ENCODE results near the gene SPOP. TPM values are rescaled to one million over a fixed set of nuclear protein-coding genes. Genes with fewer than 3 reads are reported as not detected.
A peak's percentile ranks its signal among the peaks of the same experiment; 100 is the strongest.
"Not testable (repeated sequence)": the region's sequence is repeated elsewhere in the genome, so short reads cannot be mapped to it uniquely, and the experiment has no call there.

Gene SPOP
- total RNA-seq, 1 donor from 2014 or later, result 58.0 TPM

DNA sequence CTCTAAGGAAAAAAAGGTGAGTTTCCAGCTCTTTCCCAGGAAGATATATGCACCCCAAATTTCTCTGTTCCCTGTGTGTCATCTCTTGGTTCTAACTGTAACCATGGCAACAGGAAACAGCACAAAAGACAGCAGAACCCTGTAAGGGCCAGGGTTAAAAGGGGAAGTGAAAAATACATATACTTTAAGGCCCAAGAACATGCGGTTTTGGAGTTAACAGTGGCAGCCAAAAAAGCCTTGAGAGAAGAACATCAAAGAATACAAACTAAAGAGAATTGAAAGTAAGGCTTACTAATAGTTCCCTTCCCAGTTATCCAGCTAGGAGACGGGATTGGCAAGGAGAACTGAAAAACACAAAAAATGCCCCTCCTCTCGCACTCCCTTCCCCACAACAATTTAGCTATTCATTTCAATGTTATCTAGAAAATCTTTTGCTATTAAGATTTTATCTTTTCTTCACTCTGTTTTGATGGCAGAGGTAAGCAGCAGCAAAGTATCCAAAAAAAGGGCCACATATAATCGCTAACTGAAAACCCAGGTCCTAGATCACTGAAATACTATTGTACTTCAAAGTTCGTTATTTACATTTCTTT, 1.5 kb downstream of the SPOP start:
- no peak for DNase-seq (ENCODE audit: low spot score, unreplicated experiment)
- Mint-ChIP-seq H3K9me3 (ENCODE audit: low read depth) (peaks cover 4% of the 10 kb centered on the region), H3K4me3 (ENCODE audit: low read depth) (peak overlapping the region; percentile 99), H3K27ac (peak overlapping the region; percentile 99), H3K4me1 (ENCODE audit: low read depth) (peaks cover 31% of the 10 kb centered on the region), H3K27me3 (no peaks in the 10 kb centered on the region), H3K36me3 (ENCODE audit: insufficient read depth) (peaks cover 11% of the 10 kb centered on the region)
- TF ChIP-seq, protein P1, sequence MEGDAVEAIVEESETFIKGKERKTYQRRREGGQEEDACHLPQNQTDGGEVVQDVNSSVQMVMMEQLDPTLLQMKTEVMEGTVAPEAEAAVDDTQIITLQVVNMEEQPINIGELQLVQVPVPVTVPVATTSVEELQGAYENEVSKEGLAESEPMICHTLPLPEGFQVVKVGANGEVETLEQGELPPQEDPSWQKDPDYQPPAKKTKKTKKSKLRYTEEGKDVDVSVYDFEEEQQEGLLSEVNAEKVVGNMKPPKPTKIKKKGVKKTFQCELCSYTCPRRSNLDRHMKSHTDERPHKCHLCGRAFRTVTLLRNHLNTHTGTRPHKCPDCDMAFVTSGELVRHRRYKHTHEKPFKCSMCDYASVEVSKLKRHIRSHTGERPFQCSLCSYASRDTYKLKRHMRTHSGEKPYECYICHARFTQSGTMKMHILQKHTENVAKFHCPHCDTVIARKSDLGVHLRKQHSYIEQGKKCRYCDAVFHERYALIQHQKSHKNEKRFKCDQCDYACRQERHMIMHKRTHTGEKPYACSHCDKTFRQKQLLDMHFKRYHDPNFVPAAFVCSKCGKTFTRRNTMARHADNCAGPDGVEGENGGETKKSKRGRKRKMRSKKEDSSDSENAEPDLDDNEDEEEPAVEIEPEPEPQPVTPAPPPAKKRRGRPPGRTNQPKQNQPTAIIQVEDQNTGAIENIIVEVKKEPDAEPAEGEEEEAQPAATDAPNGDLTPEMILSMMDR (IDR thresholded peaks at IDR 0.05; ENCODE audit: unreplicated experiment), result no peak

DNA sequence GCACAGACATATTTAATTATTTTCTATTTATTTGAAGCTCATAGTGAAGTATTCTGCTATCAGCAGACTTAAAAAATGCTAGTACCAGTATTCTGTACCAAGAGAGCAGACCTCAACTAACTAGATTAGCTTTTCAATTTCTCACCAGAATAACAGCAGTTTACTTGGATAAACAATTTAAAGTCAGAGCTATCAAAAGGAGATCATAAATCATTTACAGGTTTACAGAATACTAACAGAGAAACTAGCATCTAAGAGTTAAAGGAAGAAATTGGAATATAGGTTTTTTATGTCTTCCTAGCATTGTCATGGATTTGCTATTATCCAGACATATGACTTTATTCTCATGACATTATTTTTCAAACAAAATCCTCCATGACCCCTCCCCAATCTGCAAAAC, 3.4 kb downstream of the SPOP start:
- no peak overlapping the region for H3K4me3 Mint-ChIP-seq (ENCODE audit: low read depth)
- peaks cover 11% of the 10 kb centered on the region for H3K36me3 Mint-ChIP-seq (ENCODE audit: insufficient read depth)
- peaks cover 31% of the 10 kb centered on the region for H3K4me1 Mint-ChIP-seq (ENCODE audit: low read depth)
- peaks cover 4% of the 10 kb centered on the region for H3K9me3 Mint-ChIP-seq (ENCODE audit: low read depth)
- no peak for DNase-seq (ENCODE audit: low spot score, unreplicated experiment)
- no peaks in the 10 kb centered on the region for H3K27me3 Mint-ChIP-seq
- H3K27ac Mint-ChIP-seq, result no peak overlapping the region
- TF ChIP-seq, protein P1 (IDR thresholded peaks at IDR 0.05; ENCODE audit: unreplicated experiment), result no peak

DNA sequence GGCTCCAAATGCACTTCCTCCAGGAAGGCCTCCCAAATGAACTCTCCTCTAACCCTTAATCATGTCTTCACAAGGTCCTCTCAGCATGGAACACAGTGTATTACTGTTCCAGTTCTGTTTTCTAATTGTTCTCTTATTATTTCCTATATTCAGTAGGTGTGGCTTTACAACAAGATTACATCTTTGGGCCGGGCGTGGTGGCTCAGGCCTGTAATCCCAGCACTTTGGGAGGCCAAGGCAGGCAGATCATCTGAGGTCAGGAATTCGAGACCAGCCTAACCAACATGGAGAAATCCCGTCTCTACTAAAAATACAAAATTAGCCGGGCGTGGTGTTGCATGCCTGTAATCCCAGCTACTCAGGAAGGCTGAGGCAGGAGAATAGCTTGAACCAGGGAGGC, 4.2 kb downstream of the SPOP start:
- H3K27ac Mint-ChIP-seq; H3K27me3 Mint-ChIP-seq; DNase-seq (ENCODE audit: low spot score, unreplicated experiment); H3K9me3 Mint-ChIP-seq (ENCODE audit: low read depth); H3K4me3 Mint-ChIP-seq (ENCODE audit: low read depth): not testable (repeated sequence)
- peaks cover 31% of the 10 kb centered on the region for H3K4me1 Mint-ChIP-seq (ENCODE audit: low read depth)
- H3K36me3 Mint-ChIP-seq (ENCODE audit: insufficient read depth), result peaks cover 11% of the 10 kb centered on the region

DNA sequence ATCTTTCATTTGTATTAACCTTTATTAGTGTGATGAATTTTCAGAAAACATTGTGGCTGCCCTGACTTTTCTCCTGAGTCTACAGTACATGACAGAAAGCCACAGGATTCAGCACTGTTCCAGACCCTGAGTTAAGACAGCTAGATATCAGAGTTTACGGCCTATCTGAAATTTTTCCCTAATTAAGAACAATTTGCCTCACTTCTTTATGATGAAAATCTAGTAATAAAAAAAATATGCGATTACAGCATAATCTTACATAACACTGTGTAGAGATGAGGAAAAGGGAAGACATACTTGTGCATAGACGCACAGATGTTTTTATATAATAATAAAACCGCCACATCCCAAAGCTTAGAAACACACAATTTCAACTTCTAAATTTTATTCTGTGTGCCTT, 7.3 kb downstream of the SPOP start:
- H3K27ac Mint-ChIP-seq, result no peak overlapping the region
- peaks cover 14% of the 10 kb centered on the region for H3K4me1 Mint-ChIP-seq (ENCODE audit: low read depth)
- no peaks in the 10 kb centered on the region for H3K9me3 Mint-ChIP-seq (ENCODE audit: low read depth)
- TF ChIP-seq, protein P1 (IDR thresholded peaks at IDR 0.05; ENCODE audit: unreplicated experiment), result no peak
- H3K27me3 Mint-ChIP-seq, result no peaks in the 10 kb centered on the region
- H3K36me3 Mint-ChIP-seq (ENCODE audit: insufficient read depth), result peaks cover 11% of the 10 kb centered on the region
- DNase-seq (ENCODE audit: low spot score, unreplicated experiment), result no peak
- H3K4me3 Mint-ChIP-seq (ENCODE audit: low read depth), result no peak overlapping the region

DNA sequence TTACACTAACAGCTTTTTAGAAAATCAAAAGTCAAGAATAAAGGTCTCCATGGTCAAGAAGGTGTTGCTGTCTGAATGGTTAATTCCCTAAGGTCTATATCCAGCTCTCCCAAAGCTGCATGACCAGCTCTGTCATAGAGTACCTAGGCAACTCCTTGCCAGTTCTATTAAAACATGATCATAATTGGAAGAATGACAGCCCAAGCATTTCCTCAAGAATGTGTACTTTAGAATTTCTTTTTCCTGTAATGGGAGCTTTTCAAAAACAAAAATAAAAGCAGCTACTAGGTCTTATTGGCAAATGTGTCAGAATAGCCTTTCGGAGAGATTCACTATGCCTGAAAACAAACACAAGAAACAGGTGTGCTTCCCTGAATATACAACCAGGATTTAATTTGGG, 7.9 kb downstream of the SPOP start:
- Mint-ChIP-seq H3K36me3 (ENCODE audit: insufficient read depth) (peaks cover 8% of the 10 kb centered on the region), H3K9me3 (ENCODE audit: low read depth) (no peaks in the 10 kb centered on the region), H3K4me1 (ENCODE audit: low read depth) (peaks cover 8% of the 10 kb centered on the region), H3K27ac (peak overlapping the region; percentile 20), H3K27me3 (no peaks in the 10 kb centered on the region), H3K4me3 (ENCODE audit: low read depth) (no peak overlapping the region)
- DNase-seq (ENCODE audit: low spot score, unreplicated experiment), result no peak
- TF ChIP-seq, protein P1 (IDR thresholded peaks at IDR 0.05; ENCODE audit: unreplicated experiment), result no peak

DNA sequence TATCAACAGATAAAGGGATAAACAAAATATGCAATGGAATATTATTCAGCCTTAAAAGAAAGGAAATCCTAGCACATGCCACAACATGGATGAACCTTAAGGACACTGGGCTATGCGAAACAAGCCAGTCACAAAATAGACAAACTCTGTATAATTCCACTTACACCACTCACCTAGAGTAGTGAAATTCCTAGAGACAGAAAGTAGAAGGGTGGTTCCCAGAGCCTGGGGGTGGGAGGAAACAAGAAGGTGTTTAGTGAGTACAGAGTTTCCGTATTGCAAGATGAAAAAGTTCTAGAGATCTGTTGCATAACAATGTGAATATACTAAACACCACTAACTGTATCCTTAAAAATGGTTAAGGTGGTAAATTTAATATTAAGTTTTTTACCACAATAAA, 10.0 kb downstream of the SPOP start:
- peaks cover 9% of the 10 kb centered on the region for H3K36me3 Mint-ChIP-seq (ENCODE audit: insufficient read depth)
- H3K27me3 Mint-ChIP-seq, result no peaks in the 10 kb centered on the region
- H3K4me1 Mint-ChIP-seq (ENCODE audit: low read depth), result no peaks in the 10 kb centered on the region
- no peak overlapping the region for H3K27ac Mint-ChIP-seq
- no peaks in the 10 kb centered on the region for H3K9me3 Mint-ChIP-seq (ENCODE audit: low read depth)
- TF ChIP-seq, protein P1 (IDR thresholded peaks at IDR 0.05; ENCODE audit: unreplicated experiment), result no peak
- DNase-seq (ENCODE audit: low spot score, unreplicated experiment), result no peak
- no peak overlapping the region for H3K4me3 Mint-ChIP-seq (ENCODE audit: low read depth)
